ENCODE results near the gene ALDH16A1. TPM values are rescaled to one million over a fixed set of nuclear protein-coding genes. Genes with fewer than 3 reads are reported as not detected.

The ALDH16A1 gene
- total and polyA plus RNA-seq, 2 donors (not counting 1 experiment from before 2014, with no cell fraction given) = 65.8 to 105 TPM

GRCh38 chr19:49497047-49497788 is 44.2 kb downstream of the ALDH16A1 start:
- H3K36me3 ChIP-seq (replicated peaks in 1 of 2; ENCODE audit: control extremely low read depth in 1 of 2, control insufficient read depth in 1 of 2, extremely low read depth in 1 of 2, insufficient read depth in 2 of 2, low read length in 1 of 2) = peaks cover 7 to 41% of the 10 kb centered on the region in 2 experiments
- TF ChIP-seq EZH2 (IDR thresholded peaks at IDR 0.05; ENCODE audit: borderline replicate concordance, insufficient read depth, low read depth, low read length, poor library complexity, severe bottlenecking) = no peak
- no peak for TF ChIP-seq CTCF (IDR thresholded peaks at IDR 0.05)
- H3K4me1 ChIP-seq (ENCODE audit: control insufficient read depth in 2 of 2, insufficient read depth in 2 of 2, low read length in 2 of 2) = peaks cover 32 to 61% of the 10 kb centered on the region in 2 donors
- Mint-ChIP-seq H3K27ac (peak overlapping the region; percentile 99), H3K4me3 (peak overlapping the region; percentile 98), H3K4me1 (peaks cover 71% of the 10 kb centered on the region), H3K27me3 (no peaks in the 10 kb centered on the region), H3K9me3 (ENCODE audit: insufficient read depth) (no peaks in the 10 kb centered on the region)
- no peaks in the 10 kb centered on the region for H3K27me3 ChIP-seq (replicated peaks in 1 of 4; ENCODE audit: control extremely low read depth in 1 of 4, control insufficient read depth in 3 of 4, insufficient read depth in 4 of 4, low read length in 3 of 4)
- peaks cover 35% of the 10 kb centered on the region for H4K20me1 ChIP-seq (ENCODE audit: control insufficient read depth, insufficient read depth, low read length, poor library complexity, severe bottlenecking)
- H3K9ac ChIP-seq (ENCODE audit: low read length) = peak overlapping the region; percentile 98
- peak overlapping the region; percentile 74 to 99 (median 98) for H3K4me3 ChIP-seq (ENCODE audit: control extremely low read depth in 1 of 5, extremely low read depth in 1 of 5, insufficient read depth in 1 of 5, low read depth in 2 of 5, low read length in 4 of 5)
- peaks cover 42% of the 10 kb centered on the region for H3K79me2 ChIP-seq (ENCODE audit: control insufficient read depth, insufficient read depth, low read length)
- H3K27ac ChIP-seq (ENCODE audit: low read length in 2 of 2) = peak overlapping the region; percentile 97 to 99
- POLR2A ChIA-PET = interaction anchor here (0.6 to 1.9 kb wide), 3 partner anchors 8 to 45 kb away, joined by 4 to 13 read pairs (median 5); partner anchors contain the start of genes PIH1D1 and RCN3
- H3K9me3 ChIP-seq (ENCODE audit: control extremely low read depth in 1 of 3, control insufficient read depth in 2 of 3, insufficient read depth in 1 of 3, low read length in 2 of 3) = peaks cover 0 to 5% (median 0%) of the 10 kb centered on the region in 3 donors
- CTCF ChIA-PET = no interaction called here
- 22% methylated on average over 21 of the region's 22 CpGs for WGBS (ENCODE audit: insufficient coverage)
- ATAC-seq (ENCODE audit: low read depth) (peak; percentile 9), DNase-seq (peak; percentile 92)
- H3K4me2 ChIP-seq (replicated peaks; ENCODE audit: low read depth, low read length, poor library complexity, severe bottlenecking) = peak overlapping the region; percentile 81
- intact Hi-C loops (cut with micrococcal nuclease) = loop anchor here (2.0 to 5.0 kb wide), 3 partner anchors 54 to 372 kb away; partner anchors contain the start of gene AP2A1
- H2AFZ ChIP-seq (ENCODE audit: insufficient read depth, low read depth, low read length, poor library complexity, severe bottlenecking) = no peak overlapping the region

- POLR2A ChIA-PET = no interaction called here
- H3K9me3 Mint-ChIP-seq (ENCODE audit: insufficient read depth) = no peaks in the 10 kb centered on the region
- no peaks in the 10 kb centered on the region for H3K27me3 Mint-ChIP-seq
- intact Hi-C loops (cut with micrococcal nuclease) = loop anchor here (2.0 to 5.0 kb wide), 3 partner anchors 55 to 371 kb away; partner anchors contain the start of gene AP2A1
- Histone ChIP-seq H2AFZ (ENCODE audit: insufficient read depth, low read depth, low read length, poor library complexity, severe bottlenecking) (no peak overlapping the region), H3K27ac (ENCODE audit: low read length in 2 of 2) (peak overlapping the region; percentile 97 to 99), H3K4me3 (ENCODE audit: control extremely low read depth in 1 of 5, extremely low read depth in 1 of 5, insufficient read depth in 1 of 5, low read depth in 2 of 5, low read length in 4 of 5) (peak overlapping the region; percentile 74 to 99 (median 98)), H3K79me2 (ENCODE audit: control insufficient read depth, insufficient read depth, low read length) (peaks cover 42% of the 10 kb centered on the region), H3K4me2 (replicated peaks; ENCODE audit: low read depth, low read length, poor library complexity, severe bottlenecking) (peak overlapping the region; percentile 81), H3K27me3 (replicated peaks in 1 of 4; ENCODE audit: control extremely low read depth in 1 of 4, control insufficient read depth in 3 of 4, insufficient read depth in 4 of 4, low read length in 3 of 4) (no peaks in the 10 kb centered on the region), H4K20me1 (ENCODE audit: control insufficient read depth, insufficient read depth, low read length, poor library complexity, severe bottlenecking) (peaks cover 35% of the 10 kb centered on the region), H3K9me3 (ENCODE audit: control extremely low read depth in 1 of 3, control insufficient read depth in 2 of 3, insufficient read depth in 1 of 3, low read length in 2 of 3) (peaks cover 0 to 5% (median 0%) of the 10 kb centered on the region in 3 donors), H3K4me1 (ENCODE audit: control insufficient read depth in 2 of 2, insufficient read depth in 2 of 2, low read length in 2 of 2) (peaks cover 37 to 67% of the 10 kb centered on the region in 2 donors), H3K9ac (ENCODE audit: low read length) (peak overlapping the region; percentile 98), H3K36me3 (replicated peaks in 1 of 2; ENCODE audit: control extremely low read depth in 1 of 2, control insufficient read depth in 1 of 2, extremely low read depth in 1 of 2, insufficient read depth in 2 of 2, low read length in 1 of 2) (peaks cover 7 to 35% of the 10 kb centered on the region in 2 experiments)
- DNase-seq (no peak), ATAC-seq (ENCODE audit: low read depth) (no peak)
- TF ChIP-seq EZH2 (IDR thresholded peaks at IDR 0.05; ENCODE audit: borderline replicate concordance, insufficient read depth, low read depth, low read length, poor library complexity, severe bottlenecking) = no peak
- no peak for TF ChIP-seq CTCF (IDR thresholded peaks at IDR 0.05)
- 84% methylated on average over 11 of the region's 12 CpGs for WGBS (ENCODE audit: insufficient coverage)
- peaks cover 71% of the 10 kb centered on the region for H3K4me1 Mint-ChIP-seq
- H3K4me3 Mint-ChIP-seq = peak overlapping the region; percentile 98
- CTCF ChIA-PET = no interaction called here
- H3K27ac Mint-ChIP-seq = peak overlapping the region; percentile 99
Observed at GRCh38 chr19:49497789-49498103, 44.7 kb downstream of the ALDH16A1 start.

Measured in B cell (primary cell).